HEK293 (cell line): Measurements from ENCODE around the gene SCLT1.

ENCODE experiments used
- HOXA7 ChIP-seq: sonication (generic); formaldehyde crosslinking; IDR thresholded peaks from 2 replicates; pipeline ENCODE4 v1.8.1; 2022; ENCODE audit warnings: missing genetic modification reagents, borderline replicate concordance
- ZBTB21 ChIP-seq: fragments of 450-650 bp; formaldehyde crosslinking; IDR thresholded peaks from 2 replicates; pipeline ENCODE4 v1.5.1; 2017; ENCODE audit warnings: missing biosample characterization, missing genetic modification characterization
- TF ChIP-seq, protein P1 (sequence below): fragments of 450-650 bp; formaldehyde crosslinking; IDR thresholded peaks from 2 replicates; pipeline ENCODE4 v1.5.1; 2016; ENCODE audit warnings: missing biosample characterization, missing genetic modification characterization
- TF ChIP-seq, protein P2 (sequence below): fragments of 450-650 bp; formaldehyde crosslinking; IDR thresholded peaks from 2 replicates; pipeline ENCODE4 v1.5.1; 2017; ENCODE audit warnings: missing biosample characterization, missing genetic modification characterization

DNA sequence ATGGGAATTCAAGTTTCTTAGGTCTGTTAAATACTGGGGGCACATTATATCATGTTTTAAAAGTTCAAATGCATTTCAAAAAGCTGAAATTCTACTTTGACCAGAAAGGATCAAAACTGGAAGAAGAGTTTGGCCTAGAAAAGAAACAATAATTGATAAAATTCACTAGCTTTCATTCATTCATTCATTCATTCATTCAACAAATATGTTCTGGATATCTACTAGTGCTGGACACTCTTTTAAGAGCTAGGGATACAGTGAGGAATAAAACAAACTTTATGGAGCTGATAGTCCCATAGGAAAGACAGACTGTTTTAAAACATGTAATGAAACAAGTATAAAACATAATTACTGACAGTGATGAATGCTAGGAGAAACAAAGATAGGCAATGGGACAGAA is 177.8 kb downstream of the SCLT1 start:
- TF ChIP-seq, protein P1, sequence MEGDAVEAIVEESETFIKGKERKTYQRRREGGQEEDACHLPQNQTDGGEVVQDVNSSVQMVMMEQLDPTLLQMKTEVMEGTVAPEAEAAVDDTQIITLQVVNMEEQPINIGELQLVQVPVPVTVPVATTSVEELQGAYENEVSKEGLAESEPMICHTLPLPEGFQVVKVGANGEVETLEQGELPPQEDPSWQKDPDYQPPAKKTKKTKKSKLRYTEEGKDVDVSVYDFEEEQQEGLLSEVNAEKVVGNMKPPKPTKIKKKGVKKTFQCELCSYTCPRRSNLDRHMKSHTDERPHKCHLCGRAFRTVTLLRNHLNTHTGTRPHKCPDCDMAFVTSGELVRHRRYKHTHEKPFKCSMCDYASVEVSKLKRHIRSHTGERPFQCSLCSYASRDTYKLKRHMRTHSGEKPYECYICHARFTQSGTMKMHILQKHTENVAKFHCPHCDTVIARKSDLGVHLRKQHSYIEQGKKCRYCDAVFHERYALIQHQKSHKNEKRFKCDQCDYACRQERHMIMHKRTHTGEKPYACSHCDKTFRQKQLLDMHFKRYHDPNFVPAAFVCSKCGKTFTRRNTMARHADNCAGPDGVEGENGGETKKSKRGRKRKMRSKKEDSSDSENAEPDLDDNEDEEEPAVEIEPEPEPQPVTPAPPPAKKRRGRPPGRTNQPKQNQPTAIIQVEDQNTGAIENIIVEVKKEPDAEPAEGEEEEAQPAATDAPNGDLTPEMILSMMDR (tag by site-specific recombination), result no peak
- TF ChIP-seq ZBTB21 (tag by site-specific recombination) (no peak), HOXA7 (CRISPR knock-in tag) (no peak)
- TF ChIP-seq, protein P2, sequence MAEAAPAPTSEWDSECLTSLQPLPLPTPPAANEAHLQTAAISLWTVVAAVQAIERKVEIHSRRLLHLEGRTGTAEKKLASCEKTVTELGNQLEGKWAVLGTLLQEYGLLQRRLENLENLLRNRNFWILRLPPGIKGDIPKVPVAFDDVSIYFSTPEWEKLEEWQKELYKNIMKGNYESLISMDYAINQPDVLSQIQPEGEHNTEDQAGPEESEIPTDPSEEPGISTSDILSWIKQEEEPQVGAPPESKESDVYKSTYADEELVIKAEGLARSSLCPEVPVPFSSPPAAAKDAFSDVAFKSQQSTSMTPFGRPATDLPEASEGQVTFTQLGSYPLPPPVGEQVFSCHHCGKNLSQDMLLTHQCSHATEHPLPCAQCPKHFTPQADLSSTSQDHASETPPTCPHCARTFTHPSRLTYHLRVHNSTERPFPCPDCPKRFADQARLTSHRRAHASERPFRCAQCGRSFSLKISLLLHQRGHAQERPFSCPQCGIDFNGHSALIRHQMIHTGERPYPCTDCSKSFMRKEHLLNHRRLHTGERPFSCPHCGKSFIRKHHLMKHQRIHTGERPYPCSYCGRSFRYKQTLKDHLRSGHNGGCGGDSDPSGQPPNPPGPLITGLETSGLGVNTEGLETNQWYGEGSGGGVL (tag by site-specific recombination), result no peak
